Adrenal gland (tissue), 12 donors: Measurements from ENCODE around the gene KRTAP24-1. TPM values are rescaled to one million over a fixed set of nuclear protein-coding genes. Genes with fewer than 3 reads are reported as not detected.

Experiments used
- DNase-seq, 7 donors: peaks; one replicate each; pipeline ENCODE4 v3.0.0-alpha.2; 2019 to 2020
- H3K27ac ChIP-seq, 5 donors: fragments of 200-600 bp; sonication (generic) in 4 of 5; 1 replicate in 3 of 5; 2 replicates in 2 of 5; pipeline versions ENCODE4 v1.5.1 to v1.8.0; 2016 to 2020; ENCODE audit warnings: mild to moderate bottlenecking in 1 of 5
- H3K27me3 ChIP-seq: fragments of 200-600 bp; 2 replicates; pipeline ENCODE4 v1.8.0; 2021
- H3K36me3 ChIP-seq, 2 donors: fragments of 200-600 bp; replicated peaks in 1 of 2; 1 replicate in 1 of 2; 2 replicates in 1 of 2; pipeline versions ENCODE4 v1.5.1 to v1.8.0; 2018 to 2022
- H3K4me1 ChIP-seq, 2 donors: fragments of 200-600 bp; replicated peaks in 1 of 2; 1 replicate in 1 of 2; 2 replicates in 1 of 2; pipeline versions ENCODE4 v1.5.1 to v1.8.0; 2018 to 2021
- H3K4me3 ChIP-seq, 4 donors: fragments of 200-600 bp; sonication (generic) in 3 of 4; one replicate each; pipeline ENCODE4 v1.5.1; 2016 to 2018
- H3K9me3 ChIP-seq, 3 donors: fragments of 200-600 bp; sonication (generic) in 1 of 3; replicated peaks in 1 of 3; 1 replicate in 2 of 3; 2 replicates in 1 of 3; pipeline versions ENCODE4 v1.5.1 to v1.8.0; 2016 to 2021
- POLR2A ChIP-seq, 2 donors: fragments of 450-650 bp; IDR thresholded peaks; one replicate each; pipeline ENCODE4 v1.6.1; 2017; ENCODE audit warnings: antibody characterized with exemption in 2 of 2, mild to moderate bottlenecking in 2 of 2, moderate library complexity in 1 of 2
- WGBS, 4 donors: extraction: QIAGEN DNeasy Blood & Tissue Kit in 2 of 4; methylation state at CpG; one replicate each; pipeline versions ENCODE4 v1.1.5 to v1.1.7; 2013 to 2017; 5-methylcytosine and 5-hydroxymethylcytosine counted together
- intact Hi-C, 2 donors: fragments of 100-400 bp; cut with DNase I; formaldehyde crosslinking; loops; one replicate each; pipeline versions ENCODE4 v1.14.1 to v1.15.0; 2022 to 2023
- polyA plus RNA-seq, 3 donors: library from polyadenylated mRNA; stranded (reverse); fragments of 200-250 nt in 2 of 3; fragments of 350-450 nt in 1 of 3; fragmentation: Illumina TruSeq in 1 of 3; extraction: RNeasy Lipid Tissue Mini Kit (QIAGEN cat#74804) in 1 of 3; gene quantifications; one replicate each; pipeline ENCODE4 v1.2.3, GENCODE V29; 2013 to 2014
- total RNA-seq, 9 donors: library from RNA; depleted of rRNA in 4 of 9; stranded (reverse); fragments of >200 nt in 4 of 9; fragments of 120-200 nt in 1 of 9; fragmentation: NEBNext Ultra II Directional in 1 of 9; extraction: Animal tissue kit (Norgen Biotek cat#: 25700) in 1 of 9; gene quantifications; one replicate each; pipeline versions ENCODE4 v1.1.0 to v1.2.4, GENCODE V29; 2013 to 2023
- TF ChIP-seq, protein P1 (sequence below), 6 experiments: fragments of 450-650 bp in 4 of 6; fragments of 200-600 bp in 2 of 6; sonication (generic) in 1 of 6; IDR thresholded peaks; 1 replicate in 5 of 6; 2 replicates in 1 of 6; pipeline versions ENCODE4 v1.5.1 to v1.8.0; 2016 to 2021; ENCODE audit warnings: antibody characterized with exemption in 6 of 6, mild to moderate bottlenecking in 2 of 6, moderate library complexity in 1 of 6
- donor health status: healthy with polysubstance abuse.
- donor health status: Bipolar disorder and iron deficiency.
- donor health status: DM: yes; HTN: yes; CAD: no.
- donor health status: DM: no; HTN: no; CAD: no.
- donor health status: DM: no; HTN: no; CAD: no.
- donor health status: DM: yes; HTN: yes; CAD: no.

The KRTAP24-1 gene
- total and polyA plus RNA-seq, 12 donors: not detected

DNA sequence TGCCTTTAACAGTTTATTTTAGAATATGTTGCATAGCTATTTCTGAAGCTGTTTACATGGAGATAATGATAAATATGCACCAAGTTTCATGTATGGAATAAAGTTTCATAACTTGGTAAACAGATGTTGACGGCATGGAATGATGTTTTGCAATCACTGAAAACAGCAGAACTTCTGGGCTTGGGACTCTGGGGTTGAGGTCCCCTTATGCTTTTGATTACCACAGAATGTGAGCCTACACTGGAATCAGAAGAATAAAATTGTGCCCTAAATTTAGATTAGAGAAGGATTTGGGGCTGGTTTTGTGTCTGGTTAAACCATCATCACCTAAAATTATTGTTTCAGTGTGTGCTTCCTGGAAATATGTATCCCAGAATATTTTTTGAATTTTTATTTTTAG, 11.1 kb downstream of the KRTAP24-1 start:
- 77 to 83% (median 79%) methylated on average over 1 of the region's 1 CpG for WGBS, 4 donors
- Histone ChIP-seq H3K36me3 (no peaks in the 10 kb centered on the region), H3K4me1 (no peaks in the 10 kb centered on the region), H3K27ac (no peak overlapping the region), H3K9me3 (no peaks in the 10 kb centered on the region), H3K4me3 (no peak overlapping the region), H3K27me3 (no peaks in the 10 kb centered on the region)
- TF ChIP-seq, protein P1, sequence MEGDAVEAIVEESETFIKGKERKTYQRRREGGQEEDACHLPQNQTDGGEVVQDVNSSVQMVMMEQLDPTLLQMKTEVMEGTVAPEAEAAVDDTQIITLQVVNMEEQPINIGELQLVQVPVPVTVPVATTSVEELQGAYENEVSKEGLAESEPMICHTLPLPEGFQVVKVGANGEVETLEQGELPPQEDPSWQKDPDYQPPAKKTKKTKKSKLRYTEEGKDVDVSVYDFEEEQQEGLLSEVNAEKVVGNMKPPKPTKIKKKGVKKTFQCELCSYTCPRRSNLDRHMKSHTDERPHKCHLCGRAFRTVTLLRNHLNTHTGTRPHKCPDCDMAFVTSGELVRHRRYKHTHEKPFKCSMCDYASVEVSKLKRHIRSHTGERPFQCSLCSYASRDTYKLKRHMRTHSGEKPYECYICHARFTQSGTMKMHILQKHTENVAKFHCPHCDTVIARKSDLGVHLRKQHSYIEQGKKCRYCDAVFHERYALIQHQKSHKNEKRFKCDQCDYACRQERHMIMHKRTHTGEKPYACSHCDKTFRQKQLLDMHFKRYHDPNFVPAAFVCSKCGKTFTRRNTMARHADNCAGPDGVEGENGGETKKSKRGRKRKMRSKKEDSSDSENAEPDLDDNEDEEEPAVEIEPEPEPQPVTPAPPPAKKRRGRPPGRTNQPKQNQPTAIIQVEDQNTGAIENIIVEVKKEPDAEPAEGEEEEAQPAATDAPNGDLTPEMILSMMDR (IDR thresholded peaks at IDR 0.05): no peak
- TF ChIP-seq POLR2A (IDR thresholded peaks at IDR 0.05): no peak
- no peak for DNase-seq
- intact Hi-C loops: no loop called here

DNA sequence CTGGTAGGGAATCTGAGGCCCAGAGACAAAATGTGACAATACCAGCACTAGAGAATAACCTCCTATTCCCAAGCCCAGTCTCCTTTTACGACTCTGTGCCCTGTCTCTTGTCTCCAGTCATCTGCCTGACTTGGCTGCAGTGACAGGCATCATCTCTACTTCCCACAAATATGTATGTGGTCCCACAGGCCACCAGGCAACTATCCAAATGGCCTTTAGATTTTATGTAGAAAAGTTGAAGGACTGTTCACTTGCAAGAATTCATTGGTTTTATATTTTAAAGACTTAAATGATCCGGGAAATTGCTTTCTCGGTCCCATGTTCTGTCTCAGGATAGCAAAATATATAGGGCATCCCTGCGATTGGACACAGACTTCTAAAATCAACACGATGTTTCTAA, 11.6 kb downstream of the KRTAP24-1 start:
- H3K36me3 ChIP-seq: no peaks in the 10 kb centered on the region
- H3K27ac ChIP-seq: no peak overlapping the region
- H3K4me1 ChIP-seq: no peaks in the 10 kb centered on the region
- DNase-seq: no peak
- H3K4me3 ChIP-seq: no peak overlapping the region
- H3K9me3 ChIP-seq: no peaks in the 10 kb centered on the region
- TF ChIP-seq POLR2A (IDR thresholded peaks at IDR 0.05): no peak
- TF ChIP-seq, protein P1 (IDR thresholded peaks at IDR 0.05): no peak
- no peaks in the 10 kb centered on the region for H3K27me3 ChIP-seq
- 62 to 76% (median 73%) methylated on average over 5 of the region's 5 CpGs for WGBS, 4 donors
- intact Hi-C loops: no loop called here

DNA sequence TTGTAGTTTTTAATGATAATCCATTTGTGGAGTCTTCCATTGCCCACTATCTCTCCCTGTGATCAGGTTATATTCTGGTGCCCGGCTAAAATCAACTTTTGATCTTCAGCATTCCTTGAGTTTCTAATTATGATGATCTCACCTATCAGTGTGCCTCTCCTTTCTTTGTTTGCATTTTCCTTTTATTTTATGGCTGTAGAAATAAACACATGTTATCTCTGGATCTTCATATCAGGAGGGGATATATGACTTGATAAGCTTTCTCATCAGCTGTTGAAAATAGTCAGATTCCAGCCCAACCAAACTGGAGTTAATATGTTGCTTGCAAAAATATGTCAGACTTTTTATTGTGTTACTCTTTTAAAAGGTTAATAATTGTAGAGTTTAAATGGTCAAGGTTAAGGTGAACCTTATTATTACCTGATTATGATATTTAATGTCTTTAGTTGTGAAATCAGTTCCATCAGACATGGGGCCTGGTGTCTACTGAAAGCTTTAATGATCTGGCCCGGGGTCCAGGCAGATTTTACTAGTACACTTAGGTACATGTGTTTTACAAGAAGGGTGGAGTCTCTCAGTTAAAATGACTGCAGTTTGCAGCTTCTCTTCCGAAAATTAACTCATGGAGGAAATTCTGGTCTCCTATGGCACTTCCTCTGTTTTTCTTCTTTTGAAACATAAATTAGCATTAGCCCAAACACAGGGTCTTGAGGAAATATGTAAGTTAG, 12.8 kb downstream of the KRTAP24-1 start:
- 67 to 73% (median 70%) methylated on average over 3 of the region's 3 CpGs for WGBS, 4 donors
- Histone ChIP-seq H3K27ac (no peak overlapping the region), H3K27me3 (no peaks in the 10 kb centered on the region), H3K9me3 (no peaks in the 10 kb centered on the region), H3K4me1 (no peaks in the 10 kb centered on the region), H3K4me3 (no peak overlapping the region), H3K36me3 (no peaks in the 10 kb centered on the region)
- intact Hi-C loops: no loop called here
- DNase-seq: no peak
- no peak for TF ChIP-seq POLR2A (IDR thresholded peaks at IDR 0.05)
- TF ChIP-seq, protein P1 (IDR thresholded peaks at IDR 0.05): no peak

DNA sequence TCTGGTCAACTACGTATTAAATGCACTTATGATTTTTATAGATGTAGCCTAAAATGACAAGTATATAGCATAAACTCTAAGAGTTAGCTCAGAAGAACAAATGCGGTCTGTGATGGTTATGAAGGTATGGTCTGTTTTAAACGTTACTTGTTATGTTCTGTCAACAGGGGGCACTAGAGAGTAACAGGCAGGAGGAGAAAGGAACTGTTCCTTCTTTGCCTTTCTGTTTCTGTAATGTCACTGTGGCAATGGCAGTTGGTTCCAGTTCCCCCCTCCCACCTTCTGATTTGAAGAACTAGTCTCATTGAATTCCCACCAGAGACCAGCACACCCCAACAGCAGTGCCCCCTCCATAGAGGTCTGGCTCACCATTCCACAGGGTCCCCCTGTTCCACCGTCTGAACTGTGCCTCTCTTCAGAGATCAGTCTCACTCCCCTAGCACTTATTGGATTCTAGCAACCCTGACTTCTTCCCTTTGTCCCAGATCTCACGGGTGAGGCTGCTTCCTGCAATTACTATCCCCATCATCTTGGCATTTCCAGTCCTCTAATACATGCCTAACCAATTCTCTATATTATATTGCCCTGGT, 14.0 kb downstream of the KRTAP24-1 start:
- no peak overlapping the region for H3K4me3 ChIP-seq
- no peak for DNase-seq
- H3K27ac ChIP-seq: no peak overlapping the region
- intact Hi-C loops: no loop called here
- WGBS, 4 donors: 61 to 69% (median 64%) methylated on average over 5 of the region's 5 CpGs
- no peaks in the 10 kb centered on the region for H3K36me3 ChIP-seq
- H3K9me3 ChIP-seq: no peaks in the 10 kb centered on the region
- no peaks in the 10 kb centered on the region for H3K4me1 ChIP-seq
- no peak for TF ChIP-seq POLR2A (IDR thresholded peaks at IDR 0.05)
- TF ChIP-seq, protein P1 (IDR thresholded peaks at IDR 0.05): peak in 1 of 6 experiments; percentile 7
- no peaks in the 10 kb centered on the region for H3K27me3 ChIP-seq
